Measurements from ENCODE around the gene BCHE.

- no peak for TF ChIP-seq CTCF (IDR thresholded peaks at IDR 0.05)
- no peak for TF ChIP-seq ATF3 (CRISPR knock-in tag; conservative IDR thresholded peaks at IDR 0.05)
- no peak for TF ChIP-seq ZNF219 (CRISPR knock-in tag; IDR thresholded peaks at IDR 0.05; ENCODE audit: borderline replicate concordance)
- no peak for TF ChIP-seq USF2 (CRISPR knock-in tag; IDR thresholded peaks at IDR 0.05)
- no peak for TF ChIP-seq FOXJ3 (CRISPR knock-in tag; IDR thresholded peaks at IDR 0.05; ENCODE audit: borderline replicate concordance)
- TF ChIP-seq SP1 (CRISPR knock-in tag; conservative IDR thresholded peaks at IDR 0.05), result no peak
- TF ChIP-seq ZNF232 (CRISPR knock-in tag; IDR thresholded peaks at IDR 0.05), result no peak
- no peak for TF ChIP-seq MXD4 (CRISPR knock-in tag; IDR thresholded peaks at IDR 0.05; ENCODE audit: borderline replicate concordance)
- TF ChIP-seq KAT7 (CRISPR knock-in tag; IDR thresholded peaks at IDR 0.05; ENCODE audit: borderline replicate concordance), result no peak
- no peak for TF ChIP-seq USF1 (CRISPR knock-in tag; IDR thresholded peaks at IDR 0.05)
- TF ChIP-seq IRF2 (CRISPR knock-in tag; IDR thresholded peaks at IDR 0.05; ENCODE audit: borderline replicate concordance, low read depth), result no peak
- TF ChIP-seq TCF7 (CRISPR knock-in tag; IDR thresholded peaks at IDR 0.05; ENCODE audit: low read depth), result no peak
- TF ChIP-seq ATF6 (CRISPR knock-in tag; IDR thresholded peaks at IDR 0.05), result no peak
- TF ChIP-seq MLX (CRISPR knock-in tag; IDR thresholded peaks at IDR 0.05), result no peak
Observed at GRCh38 chr3:165746874-165747273, 90.3 kb downstream of the BCHE start.
